HepG2 (cell line): ENCODE data around the gene CBY1. TPM values are rescaled to one million over a fixed set of nuclear protein-coding genes. Genes with fewer than 3 reads are reported as not detected.

Experiments
- CEBPB ChIP-seq: IDR thresholded peaks from 2 replicates; pipeline ENCODE4 v1.6.1; 2011; ENCODE audit warnings: low read depth, low read length, improper control_type of control experiment, borderline replicate concordance
- DPF2 ChIP-seq: sonication (generic); formaldehyde crosslinking; IDR thresholded peaks from 2 replicates; pipeline ENCODE4 v1.4.0; 2020; ENCODE audit warnings: mild to moderate bottlenecking, low read depth, missing genetic modification reagents, borderline replicate concordance
- FOXJ3 ChIP-seq: sonication (generic); formaldehyde crosslinking; IDR thresholded peaks from 2 replicates; pipeline ENCODE4 v1.4.0; 2020; ENCODE audit warnings: missing genetic modification reagents, mild to moderate bottlenecking, borderline replicate concordance
- HMG20B ChIP-seq: conservative IDR thresholded peaks from 2 replicates; pipeline ENCODE4 v1.6.1; 2016; ENCODE audit warnings: missing genetic modification reagents, missing compliant biosample characterization
- HOXA3 ChIP-seq: sonication (generic); formaldehyde crosslinking; IDR thresholded peaks from 2 replicates; pipeline ENCODE4 v1.5.0; 2020; ENCODE audit warnings: missing genetic modification reagents
- KMT2B ChIP-seq: IDR thresholded peaks from 2 replicates; pipeline ENCODE4 v1.6.1; 2016; ENCODE audit warnings: missing genetic modification reagents, missing compliant biosample characterization
- NBN ChIP-seq: fragments of 450-650 bp; conservative IDR thresholded peaks from 2 replicates; pipeline ENCODE4 v1.6.1; 2017
- NR3C1 ChIP-seq: sonication (generic); formaldehyde crosslinking; IDR thresholded peaks from 2 replicates; pipeline ENCODE4 v1.4.0; 2020; ENCODE audit warnings: missing genetic modification reagents
- PHF21A ChIP-seq: sonication (generic); formaldehyde crosslinking; IDR thresholded peaks from 2 replicates; pipeline ENCODE4 v1.5.0; 2020; ENCODE audit warnings: mild to moderate bottlenecking, missing genetic modification reagents
- POLR2A ChIP-seq, 2 experiments: IDR thresholded peaks; 2 replicates each; pipeline ENCODE4 v1.6.1; 2011; ENCODE audit warnings: low read depth in 2 of 2, low read length in 2 of 2, mild to moderate bottlenecking in 1 of 2, moderate library complexity in 1 of 2; ENCODE audit not compliant: insufficient read depth in 1 of 2
- SIX4 ChIP-seq: sonication (generic); formaldehyde crosslinking; IDR thresholded peaks from 2 replicates; pipeline ENCODE4 v1.4.0; 2020; ENCODE audit warnings: missing genetic modification reagents
- SSRP1 ChIP-seq: IDR thresholded peaks from 2 replicates; pipeline ENCODE4 v1.6.1; 2016; ENCODE audit warnings: control low read depth
- ZNF124 ChIP-seq: sonication (generic); formaldehyde crosslinking; IDR thresholded peaks from 2 replicates; pipeline ENCODE4 v1.4.0; 2020; ENCODE audit warnings: missing genetic modification reagents
- ZNF292 ChIP-seq: sonication (generic); formaldehyde crosslinking; IDR thresholded peaks from 2 replicates; pipeline ENCODE4 v1.8.1; 2022; ENCODE audit warnings: mild to moderate bottlenecking, low read depth, missing genetic modification reagents, borderline replicate concordance
- ZNF564 ChIP-seq: sonication (generic); formaldehyde crosslinking; IDR thresholded peaks from 2 replicates; pipeline ENCODE4 v1.8.1; 2023; ENCODE audit warnings: mild to moderate bottlenecking, missing genetic modification reagents
- ZXDC ChIP-seq: sonication (generic); formaldehyde crosslinking; IDR thresholded peaks from 2 replicates; pipeline ENCODE4 v1.5.0; 2020; ENCODE audit warnings: mild to moderate bottlenecking, missing genetic modification reagents
- polyA plus RNA-seq, 8 experiments: library from polyadenylated mRNA; depleted of rRNA in 3 of 8; stranded (reverse) in 7 of 8; unstranded in 1 of 8; fragments of >200 nt; fragmentation: Illumina TruSeq in 4 of 8; extraction: Trizol in 4 of 8; gene quantifications; 2 replicates each; pipeline versions ENCODE4 v1.2.1 to v1.2.3, GENCODE V29; 2011 to 2016; ENCODE audit warnings: low read depth in 4 of 8, missing spikeins in 1 of 8, mixed read lengths in 1 of 8; ENCODE audit not compliant: insufficient read depth in 1 of 8
- total RNA-seq, 5 experiments: library from RNA; depleted of rRNA; stranded (reverse); fragments of >200 nt; fragmentation: Illumina TruSeq; extraction: Trizol; gene quantifications; 2 replicates each; pipeline ENCODE4 v1.2.3, GENCODE V29; 2016; ENCODE audit warnings: low read depth in 1 of 5
- TF ChIP-seq, protein P1 (sequence below): sonication (generic); formaldehyde crosslinking; IDR thresholded peaks from 2 replicates; pipeline ENCODE4 v1.5.0; 2020; ENCODE audit warnings: missing genetic modification reagents
- TF ChIP-seq, protein P2 (sequence below): sonication (generic); formaldehyde crosslinking; conservative IDR thresholded peaks from 2 replicates; pipeline ENCODE4 v1.4.0; 2020; ENCODE audit warnings: missing genetic modification reagents
- TF ChIP-seq, protein P3 (sequence below): sonication (generic); formaldehyde crosslinking; IDR thresholded peaks from 2 replicates; pipeline ENCODE4 v1.8.1; 2023; ENCODE audit warnings: mild to moderate bottlenecking, moderate library complexity, missing genetic modification reagents
- TF ChIP-seq, protein P4 (sequence below): IDR thresholded peaks from 2 replicates; pipeline ENCODE4 v1.6.1; 2016; ENCODE audit warnings: mild to moderate bottlenecking

Gene CBY1
- total and polyA plus RNA-seq, 2 of the 13 experiments (the other 11 are each of a cell fraction or from before 2014, with no cell fraction given): 19.7 to 20.3 TPM

GRCh38 chr22:38700789-38701628 lies 44.6 kb downstream of the CBY1 start, which contains the start of gene JOSD1 (continued):
- peak; percentile 51 for TF ChIP-seq ZXDC (CRISPR knock-in tag)
- TF ChIP-seq SIX4 (CRISPR knock-in tag): peak; percentile 25; the same call in 1 of the 2 replicates
- no peak for TF ChIP-seq FOXJ3 (CRISPR knock-in tag)
- TF ChIP-seq DPF2 (CRISPR knock-in tag): no peak; the same call in 1 of the 2 replicates
- TF ChIP-seq, protein P1, sequence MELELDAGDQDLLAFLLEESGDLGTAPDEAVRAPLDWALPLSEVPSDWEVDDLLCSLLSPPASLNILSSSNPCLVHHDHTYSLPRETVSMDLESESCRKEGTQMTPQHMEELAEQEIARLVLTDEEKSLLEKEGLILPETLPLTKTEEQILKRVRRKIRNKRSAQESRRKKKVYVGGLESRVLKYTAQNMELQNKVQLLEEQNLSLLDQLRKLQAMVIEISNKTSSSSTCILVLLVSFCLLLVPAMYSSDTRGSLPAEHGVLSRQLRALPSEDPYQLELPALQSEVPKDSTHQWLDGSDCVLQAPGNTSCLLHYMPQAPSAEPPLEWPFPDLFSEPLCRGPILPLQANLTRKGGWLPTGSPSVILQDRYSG (CRISPR knock-in tag): no peak
- no peak; the same call in 1 of the 2 replicates for TF ChIP-seq CEBPB
- TF ChIP-seq KMT2B: 0 out of 2 replicates have a peak, but pooled peaks have one; percentile 49
- TF ChIP-seq, protein P2, sequence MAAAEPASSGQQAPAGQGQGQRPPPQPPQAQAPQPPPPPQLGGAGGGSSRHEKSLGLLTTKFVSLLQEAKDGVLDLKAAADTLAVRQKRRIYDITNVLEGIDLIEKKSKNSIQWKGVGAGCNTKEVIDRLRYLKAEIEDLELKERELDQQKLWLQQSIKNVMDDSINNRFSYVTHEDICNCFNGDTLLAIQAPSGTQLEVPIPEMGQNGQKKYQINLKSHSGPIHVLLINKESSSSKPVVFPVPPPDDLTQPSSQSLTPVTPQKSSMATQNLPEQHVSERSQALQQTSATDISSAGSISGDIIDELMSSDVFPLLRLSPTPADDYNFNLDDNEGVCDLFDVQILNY (CRISPR knock-in tag): peak; percentile 70; the same call in 1 of the 2 replicates
- peak; percentile 33; the same call in 1 of the 2 replicates for TF ChIP-seq ZNF124 (CRISPR knock-in tag)
- TF ChIP-seq HMG20B (CRISPR knock-in tag): no peak
- TF ChIP-seq NBN: no peak
- TF ChIP-seq, protein P3, sequence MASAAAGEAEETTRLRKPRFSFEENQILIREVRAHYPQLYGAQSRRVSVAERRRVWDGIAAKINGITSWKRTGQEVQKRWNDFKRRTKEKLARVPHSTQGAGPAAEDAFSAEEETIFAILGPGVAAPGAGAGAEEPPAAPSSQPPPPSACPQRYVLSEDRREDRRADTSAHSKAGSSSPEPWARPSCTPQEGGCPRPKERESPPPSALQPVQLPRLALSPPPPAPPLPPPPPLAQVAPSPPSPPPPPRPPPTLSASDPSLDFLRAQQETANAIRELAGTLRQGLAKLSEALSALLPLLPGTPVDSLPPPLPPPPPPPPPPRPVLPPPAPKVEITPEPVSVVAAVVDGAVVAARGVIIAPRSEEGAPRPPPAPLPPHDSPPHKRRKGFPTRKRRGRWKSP (CRISPR knock-in tag): peak; percentile 40; the same call in 1 of the 2 replicates
- peak; percentile 71 for TF ChIP-seq PHF21A (CRISPR knock-in tag)
- no peak; the same call in 1 of the 2 replicates for TF ChIP-seq ZNF564 (CRISPR knock-in tag)
- TF ChIP-seq SSRP1: no peak
- TF ChIP-seq, protein P4, sequence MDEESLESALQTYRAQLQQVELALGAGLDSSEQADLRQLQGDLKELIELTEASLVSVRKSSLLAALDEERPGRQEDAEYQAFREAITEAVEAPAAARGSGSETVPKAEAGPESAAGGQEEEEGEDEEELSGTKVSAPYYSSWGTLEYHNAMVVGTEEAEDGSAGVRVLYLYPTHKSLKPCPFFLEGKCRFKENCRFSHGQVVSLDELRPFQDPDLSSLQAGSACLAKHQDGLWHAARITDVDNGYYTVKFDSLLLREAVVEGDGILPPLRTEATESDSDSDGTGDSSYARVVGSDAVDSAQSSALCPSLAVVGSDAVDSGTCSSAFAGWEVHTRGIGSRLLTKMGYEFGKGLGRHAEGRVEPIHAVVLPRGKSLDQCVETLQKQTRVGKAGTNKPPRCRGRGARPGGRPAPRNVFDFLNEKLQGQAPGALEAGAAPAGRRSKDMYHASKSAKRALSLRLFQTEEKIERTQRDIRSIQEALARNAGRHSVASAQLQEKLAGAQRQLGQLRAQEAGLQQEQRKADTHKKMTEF (CRISPR knock-in tag): peak; percentile 83
- no peak for TF ChIP-seq ZNF292 (CRISPR knock-in tag)
- TF ChIP-seq NR3C1 (CRISPR knock-in tag): no peak
- peak; percentile 100 for TF ChIP-seq HOXA3 (CRISPR knock-in tag)
- peak; percentile 57 to 72 for TF ChIP-seq POLR2A (IDR thresholded peaks at IDR 0.05; ENCODE audit: insufficient read depth in 1 of 2, low read depth in 2 of 2, low read length in 2 of 2)
